SK-N-MC (cell line): Measurements from ENCODE around the gene BCR.

Experiments
- DNase-seq: peaks from one replicate; pipeline ENCODE4 v3.0.0-alpha.2; 2011; ENCODE audit warnings: low read depth, low spot score
- H3K27ac ChIP-seq: fragments of 200-600 bp; sonication (generic); 2 replicates; pipeline ENCODE4 v1.5.1; 2016; ENCODE audit warnings: mixed run types
- H3K36me3 ChIP-seq: fragments of 200-600 bp; sonication (generic); 2 replicates; pipeline ENCODE4 v1.6.1; 2017; ENCODE audit warnings: antibody characterized with exemption, low read length, mixed read lengths; ENCODE audit not compliant: insufficient read depth
- H3K4me3 ChIP-seq: fragments of 200-600 bp; sonication (generic); 2 replicates; pipeline ENCODE4 v1.5.1; 2016
- H3K9ac ChIP-seq: fragments of 200-600 bp; sonication (generic); 2 replicates; pipeline ENCODE4 v1.8.0; 2017; ENCODE audit warnings: mixed run types, mixed read lengths; ENCODE audit not compliant: insufficient read length
- H3K9me3 ChIP-seq: fragments of 200-600 bp; sonication (generic); 2 replicates; pipeline ENCODE4 v1.6.1; 2017; ENCODE audit warnings: low read depth, mild to moderate bottlenecking, antibody characterized with exemption, low read length, moderate library complexity, mixed read lengths
- EZH2 ChIP-seq: fragments of 200-600 bp; sonication (generic); IDR thresholded peaks from one replicate; pipeline ENCODE4 v1.6.1; 2017; ENCODE audit warnings: antibody characterized with exemption
- FOXP2 ChIP-seq: optimal IDR thresholded peaks from 2 replicates; pipeline ENCODE3; 2011; ENCODE audit warnings: mild to moderate bottlenecking, moderate library complexity; ENCODE audit not compliant: insufficient read depth; ENCODE audit errors: extremely low read length, control extremely low read depth
- POLR2AphosphoS5 ChIP-seq: IDR thresholded peaks from 2 replicates; pipeline ENCODE4 v1.6.1; 2012; ENCODE audit warnings: mild to moderate bottlenecking, low read depth, low read length, borderline replicate concordance

The BCR gene

GRCh38 chr22:23155831-23156230 lies 24.5 kb upstream of the BCR start:
- H3K27ac ChIP-seq: no peak overlapping the region
- DNase-seq: no peak
- no peaks in the 10 kb centered on the region for H3K36me3 ChIP-seq
- TF ChIP-seq POLR2AphosphoS5: no peak
- TF ChIP-seq EZH2: no peak
- no peak for TF ChIP-seq FOXP2
- H3K9me3 ChIP-seq: no peaks in the 10 kb centered on the region
- no peak overlapping the region for H3K4me3 ChIP-seq
- no peak overlapping the region for H3K9ac ChIP-seq

- Histone ChIP-seq H3K36me3 (no peaks in the 10 kb centered on the region), H3K9me3 (no peaks in the 10 kb centered on the region), H3K9ac (no peak overlapping the region), H3K4me3 (no peak overlapping the region), H3K27ac (no peak overlapping the region)
- DNase-seq: no peak
- TF ChIP-seq EZH2 (no peak), POLR2AphosphoS5 (no peak), FOXP2 (no peak)
These were observed 24.0 kb upstream of the BCR start for GRCh38 chr22:23156286-23156685.

GRCh38 chr22:23157560-23158515 lies 22.5 kb upstream of the BCR start:
- Histone ChIP-seq H3K4me3 (no peak overlapping the region), H3K27ac (no peak overlapping the region), H3K9ac (no peak overlapping the region), H3K9me3 (no peaks in the 10 kb centered on the region), H3K36me3 (no peaks in the 10 kb centered on the region)
- no peak for DNase-seq
- TF ChIP-seq FOXP2: no peak
- TF ChIP-seq POLR2AphosphoS5: no peak
- TF ChIP-seq EZH2: no peak

GRCh38 chr22:23158516-23159290 lies 21.6 kb upstream of the BCR start:
- Histone ChIP-seq H3K27ac (no peak overlapping the region), H3K9ac (no peak overlapping the region)
- DNase-seq: no peak

GRCh38 chr22:23159291-23159630 lies 21.0 kb upstream of the BCR start:
- Histone ChIP-seq H3K36me3 (no peaks in the 10 kb centered on the region), H3K27ac (no peak overlapping the region), H3K9ac (no peak overlapping the region), H3K4me3 (no peak overlapping the region), H3K9me3 (no peaks in the 10 kb centered on the region)
- DNase-seq: no peak
- TF ChIP-seq FOXP2 (no peak), POLR2AphosphoS5 (no peak), EZH2 (no peak)

More at GRCh38 chr22:23158516-23159290, 21.6 kb upstream of the BCR start:
- Histone ChIP-seq H3K9me3 (no peaks in the 10 kb centered on the region), H3K36me3 (no peaks in the 10 kb centered on the region), H3K4me3 (no peak overlapping the region)
- TF ChIP-seq POLR2AphosphoS5: no peak
- TF ChIP-seq FOXP2: no peak
- TF ChIP-seq EZH2: no peak

- no peak overlapping the region for H3K4me3 ChIP-seq
- TF ChIP-seq EZH2 (no peak), FOXP2 (no peak), POLR2AphosphoS5 (no peak)
- no peaks in the 10 kb centered on the region for H3K36me3 ChIP-seq
- H3K27ac ChIP-seq: no peak overlapping the region
- no peak for DNase-seq
- no peaks in the 10 kb centered on the region for H3K9me3 ChIP-seq
- no peak overlapping the region for H3K9ac ChIP-seq
These were observed 19.3 kb upstream of the BCR start for GRCh38 chr22:23161029-23161428.

- no peak overlapping the region for H3K4me3 ChIP-seq
- no peak overlapping the region for H3K27ac ChIP-seq
- H3K9me3 ChIP-seq: no peaks in the 10 kb centered on the region
- no peaks in the 10 kb centered on the region for H3K36me3 ChIP-seq
- TF ChIP-seq POLR2AphosphoS5: no peak
- TF ChIP-seq EZH2: no peak
- no peak for TF ChIP-seq FOXP2
- DNase-seq: no peak
- H3K9ac ChIP-seq: no peak overlapping the region
These were observed 18.7 kb upstream of the BCR start for GRCh38 chr22:23161574-23161973.

- Histone ChIP-seq H3K27ac (no peak overlapping the region), H3K36me3 (no peaks in the 10 kb centered on the region), H3K9me3 (no peaks in the 10 kb centered on the region), H3K9ac (no peak overlapping the region), H3K4me3 (no peak overlapping the region)
- no peak for DNase-seq
- TF ChIP-seq EZH2: no peak
- no peak for TF ChIP-seq FOXP2
- TF ChIP-seq POLR2AphosphoS5: no peak
These were observed 16.6 kb upstream of the BCR start for GRCh38 chr22:23163665-23164064.
